HG02870 (cell line): ENCODE results near the gene FANCI.

Source experiments
- ATAC-seq: cut with Tn5 transposase; IDR thresholded peaks from one replicate; pipeline ENCODE4 v1.9.1; 2021; ENCODE audit warnings: mild to moderate bottlenecking, moderate library complexity; ENCODE audit not compliant: unreplicated experiment

Gene FANCI

DNA sequence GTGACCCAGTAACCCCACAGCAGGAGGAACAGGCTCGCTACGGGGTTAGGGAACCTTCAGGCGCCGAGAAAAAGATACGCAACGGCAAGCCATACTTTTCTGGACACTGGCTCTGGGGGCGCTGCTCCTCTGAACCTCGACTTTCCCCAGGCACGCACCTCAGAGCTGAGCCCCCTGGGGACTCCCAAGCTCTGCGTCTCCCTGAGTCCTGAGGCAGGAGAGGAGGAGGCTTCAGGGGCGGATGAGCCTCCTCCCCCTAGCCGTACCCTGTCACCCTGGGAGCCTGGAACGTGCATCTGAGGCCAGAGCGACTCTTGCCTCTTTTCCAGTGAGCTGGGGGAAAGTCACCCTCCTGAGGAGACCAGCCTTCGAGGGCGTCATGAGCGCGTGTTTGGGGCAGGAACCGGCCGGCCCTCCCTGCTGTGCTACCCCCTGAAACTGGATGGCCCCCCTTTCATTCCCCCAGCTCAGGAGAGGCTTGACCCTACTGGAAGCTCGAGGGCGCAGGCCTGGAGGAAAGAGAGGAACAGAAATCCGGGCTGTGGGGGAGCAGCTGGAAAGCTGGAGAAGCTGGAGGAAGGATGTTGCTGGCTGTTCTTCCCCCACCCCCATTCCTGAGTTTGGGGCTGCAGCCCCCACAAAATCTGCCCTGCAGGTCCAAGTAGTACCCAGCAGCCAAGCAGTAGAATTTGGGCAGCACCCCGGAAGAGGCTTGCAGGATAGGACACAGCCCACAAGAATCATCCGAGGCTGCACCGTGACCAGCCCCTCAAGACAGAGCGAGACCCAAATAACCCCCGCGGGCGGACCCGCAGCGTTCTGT, 115.9 kb downstream of the FANCI start:
- ATAC-seq: no peak

DNA sequence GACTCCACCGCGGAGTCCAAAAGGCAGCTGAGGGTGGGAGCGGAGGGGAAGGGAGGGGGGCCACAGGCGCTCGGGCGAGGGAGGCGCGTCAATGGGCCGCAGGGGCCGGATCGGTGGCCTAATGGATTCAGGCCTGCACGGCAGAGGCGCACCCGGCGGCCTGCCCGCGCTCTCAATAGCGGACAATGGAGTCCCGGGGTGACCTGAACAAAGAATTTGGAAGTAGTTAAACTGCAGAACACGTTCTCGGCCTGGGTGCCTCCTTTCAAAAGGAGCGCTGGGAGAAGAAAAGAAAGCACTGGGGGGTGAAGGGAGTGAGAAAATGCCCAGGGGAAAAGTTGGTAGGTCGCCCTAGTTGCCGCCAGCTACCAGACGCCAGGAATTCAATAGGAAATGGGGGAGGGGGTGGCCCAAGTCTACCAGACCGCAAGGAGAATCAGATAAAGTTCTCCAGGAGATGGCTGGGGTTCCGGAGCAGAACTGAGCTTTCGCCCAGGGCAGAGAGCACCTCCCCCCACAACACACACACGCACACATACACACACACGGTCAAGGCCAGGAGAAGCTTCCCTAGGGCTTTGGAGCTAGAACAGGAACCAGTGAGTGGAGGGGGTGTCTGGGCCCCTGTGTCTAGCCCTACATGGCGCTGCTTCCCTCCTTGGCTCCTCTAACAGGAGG, 116.7 kb downstream of the FANCI start:
- ATAC-seq: no peak

DNA sequence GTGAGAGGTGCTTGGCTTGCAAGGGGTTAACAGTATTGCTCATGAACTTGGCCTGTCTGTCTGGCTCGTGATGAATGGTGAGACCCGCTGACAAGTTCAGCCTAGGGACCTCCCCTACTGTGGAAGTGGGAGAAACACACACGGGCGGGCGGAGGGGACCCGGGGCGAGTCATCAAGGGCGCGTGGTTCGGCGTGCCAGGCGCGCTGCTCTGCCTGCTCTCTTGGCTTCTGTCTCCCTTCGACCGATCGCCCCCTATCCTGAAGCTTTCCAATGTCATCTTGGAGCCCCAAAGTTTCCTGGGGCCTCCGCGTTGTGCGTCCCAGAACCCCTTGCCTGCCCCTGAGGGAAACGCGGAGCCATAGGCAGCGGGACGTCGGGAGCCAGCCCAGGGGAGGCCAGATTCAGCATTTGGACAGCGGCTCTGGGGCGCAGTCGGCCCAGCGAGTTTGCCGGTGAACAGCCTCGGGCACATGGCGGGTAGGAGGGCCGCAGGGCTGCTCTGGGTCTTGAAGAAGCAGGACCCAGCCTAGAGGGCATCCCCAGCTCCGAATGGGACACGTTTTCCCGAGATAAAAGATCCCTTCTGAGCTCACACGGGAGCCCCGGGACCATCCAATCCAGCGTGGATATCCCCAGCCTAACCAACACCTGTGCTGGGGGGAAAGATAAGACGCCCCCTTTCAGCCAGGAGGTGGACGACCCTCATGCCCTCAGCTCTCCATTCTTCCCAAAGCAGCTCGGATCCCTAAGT, 117.8 kb downstream of the FANCI start:
- no peak for ATAC-seq

DNA sequence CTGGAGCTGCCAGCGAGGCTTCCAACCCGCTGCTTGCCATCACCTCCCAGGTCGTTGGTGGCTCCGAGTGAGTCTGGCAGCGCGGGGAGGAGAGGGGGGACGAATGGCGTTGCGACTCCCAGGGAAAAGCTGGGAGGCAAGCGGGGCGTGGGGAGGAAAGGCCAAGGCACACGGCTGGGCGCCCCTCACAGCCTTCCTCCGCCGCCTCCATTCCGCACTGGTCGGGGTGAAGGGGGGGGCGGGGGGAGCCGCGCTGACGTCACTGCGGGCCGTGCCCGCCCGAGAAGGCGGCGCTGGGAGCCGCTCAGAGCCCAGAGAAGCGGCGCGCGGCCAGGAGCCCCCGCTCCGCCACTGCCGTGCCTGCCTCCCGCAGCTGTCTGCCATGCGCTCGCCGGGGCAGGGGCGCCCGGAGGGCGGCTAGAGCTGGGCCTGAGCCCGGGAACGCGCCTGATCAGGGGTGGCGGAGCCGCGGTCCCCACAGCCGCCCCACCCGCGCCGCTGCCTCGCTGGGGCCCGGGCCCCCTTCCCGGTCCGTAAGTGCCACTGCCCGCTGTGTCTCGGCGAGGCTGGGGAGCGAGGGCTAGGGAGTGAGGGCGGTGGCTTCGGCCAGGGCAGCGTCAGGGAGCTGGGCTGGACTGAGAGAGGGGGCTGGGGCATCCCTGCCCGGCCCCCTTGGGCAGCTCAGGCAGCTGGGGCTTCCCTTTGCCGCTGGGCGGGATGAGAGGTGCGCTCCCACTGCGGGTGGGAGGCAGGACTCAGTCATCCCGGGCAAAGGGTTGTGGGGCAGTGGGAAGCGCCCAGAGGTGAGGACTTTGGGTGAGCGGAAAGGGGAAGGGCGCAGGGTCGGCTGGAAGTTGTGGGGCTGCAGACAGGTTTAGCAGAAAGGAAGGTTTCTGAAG, 118.7 kb downstream of the FANCI start:
- ATAC-seq: no peak

DNA sequence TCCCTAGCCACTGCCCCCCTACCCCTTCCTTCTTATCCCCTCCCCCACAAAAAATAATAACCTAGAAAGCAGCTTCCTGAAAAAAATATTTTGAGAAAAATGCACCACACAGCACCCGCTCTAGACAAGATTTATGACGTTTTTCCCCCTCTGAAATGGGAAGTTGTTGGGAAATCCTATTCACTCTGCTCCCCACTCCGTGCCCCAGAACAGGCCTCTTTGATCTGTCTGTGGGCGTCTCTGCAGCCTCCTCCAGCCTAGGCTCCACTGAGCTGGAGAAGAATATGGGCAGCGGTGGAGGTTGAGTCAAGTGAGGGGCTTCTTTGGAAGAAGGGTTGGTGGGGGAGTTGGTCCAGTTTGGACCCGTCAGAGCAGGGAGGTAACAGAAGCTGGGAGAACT, 119.4 kb downstream of the FANCI start:
- no peak for ATAC-seq

DNA sequence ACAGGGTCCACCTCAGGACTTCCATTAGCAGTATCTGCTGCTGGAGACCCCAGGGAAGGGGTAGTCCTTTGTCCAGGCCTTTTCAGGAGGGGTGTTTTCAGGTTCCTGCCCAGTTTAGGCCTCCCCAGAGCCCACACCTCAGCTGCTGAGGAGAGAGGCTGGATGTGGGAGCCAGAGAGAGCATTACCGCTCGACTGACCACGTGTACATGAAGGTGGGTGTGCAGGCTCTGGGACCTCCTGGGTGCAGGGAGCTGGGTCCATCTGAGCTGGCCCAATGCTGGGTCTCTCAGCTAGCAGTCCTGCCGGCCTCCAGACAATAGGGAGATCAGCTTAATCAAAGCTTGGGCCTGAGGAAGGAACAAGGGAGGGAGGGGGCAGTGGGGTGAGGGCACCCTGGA, 120.0 kb downstream of the FANCI start:
- ATAC-seq: no peak

DNA sequence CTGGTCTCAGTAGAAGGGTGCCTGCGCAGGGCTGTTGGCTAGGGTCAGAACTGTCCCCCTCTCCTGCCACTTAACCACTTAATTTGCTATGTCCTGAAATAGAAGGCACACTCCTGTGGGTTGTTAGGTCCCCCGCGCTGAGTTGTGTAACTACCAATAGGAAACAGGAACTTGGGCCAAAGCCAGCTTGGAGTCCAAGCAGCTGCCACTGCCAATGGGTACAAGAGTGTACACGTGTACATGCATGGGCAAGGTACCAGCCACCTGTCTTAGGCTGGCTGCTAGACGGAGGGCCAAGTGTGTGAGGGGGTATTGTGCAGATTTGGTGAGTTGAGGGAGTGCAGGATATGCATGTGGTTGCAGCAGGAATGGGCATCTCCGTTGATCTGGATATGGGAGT, 120.6 kb downstream of the FANCI start:
- no peak for ATAC-seq

DNA sequence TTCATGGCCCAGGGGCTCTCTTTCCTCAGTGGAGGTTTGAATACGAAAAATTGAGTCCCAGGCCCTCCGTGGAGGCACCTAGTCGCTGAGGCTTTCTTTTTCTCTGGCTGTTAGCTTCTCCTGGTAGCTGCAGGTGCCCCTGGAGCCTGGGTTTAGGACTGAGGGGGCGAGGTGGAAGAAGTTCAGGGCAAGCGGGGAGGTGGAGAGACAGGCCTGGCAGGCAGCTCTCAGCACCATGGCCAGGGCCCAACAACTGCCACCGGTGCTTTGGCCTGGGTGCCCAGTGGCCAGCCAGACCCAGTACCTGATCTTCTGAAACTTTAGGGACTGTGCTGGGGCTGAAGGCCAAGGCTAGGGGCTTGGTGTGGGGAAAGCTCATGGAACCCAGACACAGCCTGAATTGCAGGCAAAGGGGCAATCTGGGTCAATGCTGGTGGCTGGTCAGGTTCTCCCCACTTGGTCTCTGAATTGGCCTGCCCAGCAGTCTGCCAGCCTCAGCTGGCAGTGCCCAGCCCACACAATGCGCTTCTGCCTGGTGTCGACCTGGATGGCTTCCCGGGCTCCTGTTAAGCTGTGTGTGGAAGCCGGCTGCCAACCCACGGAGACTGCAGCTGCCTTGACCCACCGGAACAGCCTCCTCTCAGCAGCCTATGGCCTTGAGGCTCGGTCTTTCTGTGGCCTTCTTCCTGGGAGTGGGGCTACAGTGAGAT, 121.1 kb downstream of the FANCI start:
- no peak for ATAC-seq

DNA sequence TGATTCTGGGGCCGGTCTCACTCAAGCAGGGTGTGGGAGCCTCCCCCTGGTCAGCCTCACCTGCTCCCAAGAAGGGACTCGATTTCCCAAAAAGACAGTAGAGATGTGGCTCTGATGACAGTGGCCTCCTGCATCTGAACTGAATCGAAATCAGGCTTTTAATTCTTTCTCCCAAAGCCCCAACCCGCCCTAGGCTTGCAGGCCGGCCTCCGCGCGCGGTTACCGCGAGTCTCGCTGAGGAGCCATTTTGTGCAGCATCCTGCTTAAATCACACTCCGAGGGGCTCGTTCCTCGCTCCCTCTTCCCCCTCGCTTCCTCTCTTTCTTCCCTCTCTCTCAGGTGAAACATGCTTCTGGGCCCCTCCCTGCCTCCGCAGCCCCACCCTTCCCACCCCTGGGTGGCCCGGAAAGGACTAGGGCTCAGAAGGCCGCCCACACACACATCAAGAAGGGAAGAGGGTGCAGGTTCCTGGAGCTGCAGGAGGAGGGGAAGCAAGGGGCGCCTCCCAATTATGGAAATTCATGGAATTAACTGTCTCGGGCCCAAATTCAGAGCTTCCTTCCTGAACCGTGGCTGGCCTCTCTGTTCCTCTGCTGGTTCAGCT, 121.8 kb downstream of the FANCI start:
- no peak for ATAC-seq
